Measurements from ENCODE around the gene MICAL1. TPM values are rescaled to one million over a fixed set of nuclear protein-coding genes. Genes with fewer than 3 reads are reported as not detected.

Gene MICAL1
- total and polyA plus RNA-seq, 10 of the 15 experiments (the other 5 are each of a cell fraction or from before 2014, with no cell fraction given): 0.32 to 71.6 (median 45.3) TPM

- TF ChIP-seq ZBTB40 (IDR thresholded peaks at IDR 0.05; ENCODE audit: borderline replicate concordance): no peak
- no peak for TF ChIP-seq ZZZ3 (IDR thresholded peaks at IDR 0.05; ENCODE audit: control insufficient read depth, insufficient read length, low read depth)
- TF ChIP-seq SRF (IDR thresholded peaks at IDR 0.05; ENCODE audit: low read depth in 2 of 2, low read length in 2 of 2): peak in 1 of 2 experiments; percentile 68; a peak in 1 of 4 replicates
- TF ChIP-seq ZNF687 (IDR thresholded peaks at IDR 0.05): peak; percentile 90
- peak; percentile 74 for TF ChIP-seq SP1 (IDR thresholded peaks at IDR 0.05; ENCODE audit: low read depth, low read length)
- no peak for TF ChIP-seq SUPT20H (IDR thresholded peaks at IDR 0.05; ENCODE audit: borderline replicate concordance, control insufficient read depth, low read depth, low read length)
- 0 out of 2 replicates have a peak, but pooled peaks have one; percentile 34 for TF ChIP-seq HCFC1 (IDR thresholded peaks at IDR 0.05; ENCODE audit: low read length)
- TF ChIP-seq ETV6 (conservative IDR thresholded peaks at IDR 0.05 in 1 of 2, IDR thresholded peaks at IDR 0.05 in 1 of 2; ENCODE audit: borderline replicate concordance in 1 of 2, low read depth in 1 of 2): no peak
- TF ChIP-seq BCL3 (IDR thresholded peaks at IDR 0.05; ENCODE audit: borderline replicate concordance, insufficient read depth, low read depth, low read length, poor library complexity, severe bottlenecking): peak; percentile 42
- TF ChIP-seq MXI1 (IDR thresholded peaks at IDR 0.05; ENCODE audit: low read depth, low read length): peak; percentile 95
- TF ChIP-seq ZNF592 (IDR thresholded peaks at IDR 0.05): 0 out of 2 replicates have a peak, but pooled peaks have one; percentile 33
- TF ChIP-seq BMI1 (IDR thresholded peaks at IDR 0.05; ENCODE audit: borderline replicate concordance): peak; percentile 57
- TF ChIP-seq GATAD2B (conservative IDR thresholded peaks at IDR 0.05; ENCODE audit: low read depth): peak; percentile 87
Measured at GRCh38 chr6:109440331-109441068, 15.1 kb downstream of the MICAL1 start, which contains the start of the genes PPIL6 and SMPD2 (continued).

All from GM12878 (cell line).